Effector CD4-positive, alpha-beta T cell (primary cell): ENCODE measurements around the gene ZBTB38.

Experiments
- DNase-seq: peaks from one replicate; pipeline ENCODE4 v3.0.0-alpha.2; 2020

ZBTB38 gene

GRCh38 chr3:141387516-141387915 lies 19.2 kb downstream of the ZBTB38 start:
- DNase-seq, result no peak

GRCh38 chr3:141388395-141388794 lies 20.1 kb downstream of the ZBTB38 start:
- DNase-seq, result no peak

- DNase-seq, result no peak
Measured at GRCh38 chr3:141388823-141389621, 20.7 kb downstream of the ZBTB38 start.

GRCh38 chr3:141389703-141390102 lies 21.4 kb downstream of the ZBTB38 start:
- DNase-seq, result no peak

GRCh38 chr3:141390747-141391146 lies 22.4 kb downstream of the ZBTB38 start:
- no peak for DNase-seq

GRCh38 chr3:141391298-141391990 lies 23.1 kb downstream of the ZBTB38 start:
- no peak for DNase-seq

GRCh38 chr3:141391991-141392316 lies 23.6 kb downstream of the ZBTB38 start:
- DNase-seq, result no peak

- DNase-seq, result no peak
Measured at GRCh38 chr3:141392416-141392815, 24.1 kb downstream of the ZBTB38 start.

- no peak for DNase-seq
Measured at GRCh38 chr3:141392897-141393734, 24.8 kb downstream of the ZBTB38 start.

GRCh38 chr3:141393735-141394076 lies 25.4 kb downstream of the ZBTB38 start:
- no peak for DNase-seq

GRCh38 chr3:141394560-141394959 lies 26.3 kb downstream of the ZBTB38 start:
- DNase-seq, result no peak

GRCh38 chr3:141395005-141395589 lies 26.8 kb downstream of the ZBTB38 start:
- DNase-seq, result no peak

GRCh38 chr3:141397996-141398395 lies 29.7 kb downstream of the ZBTB38 start:
- no peak for DNase-seq

GRCh38 chr3:141399200-141399599 lies 30.9 kb downstream of the ZBTB38 start:
- no peak for DNase-seq

GRCh38 chr3:141400073-141400971 lies 32.0 kb downstream of the ZBTB38 start:
- no peak for DNase-seq

- no peak for DNase-seq
Measured at GRCh38 chr3:141401095-141401494, 32.8 kb downstream of the ZBTB38 start.

- DNase-seq, result no peak
Measured at GRCh38 chr3:141401573-141402475, 33.5 kb downstream of the ZBTB38 start.

- DNase-seq, result peak; percentile 37
Measured at GRCh38 chr3:141402476-141403171, 34.3 kb downstream of the ZBTB38 start.

- DNase-seq, result no peak
Measured at GRCh38 chr3:141403576-141403975, 35.3 kb downstream of the ZBTB38 start.

- no peak for DNase-seq
Measured at GRCh38 chr3:141405025-141405424, 36.7 kb downstream of the ZBTB38 start.
